Activated CD8-positive, alpha-beta memory T cell treated with anti-CD3 and anti-CD28 coated beads, Interleukin-2, amount 50 U/mL, for 1 hour (primary cell): ENCODE results near the gene OXCT2.
"Not testable (repeated sequence)": the region's sequence is repeated elsewhere in the genome, so short reads cannot be mapped to it uniquely, and the experiment has no call there.

ENCODE experiments used
- DNase-seq: peaks from one replicate; pipeline ENCODE4 v3.0.0-alpha.2; 2020; ENCODE audit errors: extremely low read depth

OXCT2 gene

DNA sequence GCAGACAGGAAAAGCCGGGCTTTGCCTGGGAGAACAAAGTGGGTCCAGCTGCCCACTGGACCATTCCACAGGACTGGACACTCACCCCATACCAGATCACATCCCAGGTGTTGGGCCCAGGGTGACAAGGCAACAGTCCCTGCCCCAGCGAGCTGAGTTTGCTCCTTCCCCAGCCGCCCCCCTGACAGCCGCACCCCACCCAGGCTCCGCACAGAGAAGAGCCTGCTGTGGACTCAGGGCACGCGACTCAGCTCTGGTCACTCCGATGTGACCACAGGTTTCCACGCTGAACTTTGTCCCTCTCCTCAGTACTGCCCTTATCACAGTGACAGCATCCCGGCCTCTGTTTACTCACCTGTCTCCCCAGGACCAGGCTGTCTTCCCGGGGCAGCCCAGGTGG lies 16.3 kb upstream of the OXCT2 start:
- DNase-seq = no peak

DNA sequence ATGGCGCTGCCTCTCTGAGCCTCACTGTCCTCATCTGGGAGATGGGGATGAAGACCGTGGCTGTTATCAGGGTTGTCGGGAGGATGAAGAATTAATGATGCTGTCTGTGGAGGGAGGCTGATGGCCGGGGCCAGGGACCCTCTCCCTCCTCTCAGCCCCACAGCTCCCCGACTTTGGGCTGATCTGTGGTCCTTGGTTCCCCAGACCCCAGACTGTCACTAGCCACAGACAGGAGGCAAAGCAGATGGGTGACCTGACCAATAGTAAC lies 15.9 kb upstream of the OXCT2 start:
- not testable (repeated sequence) for DNase-seq

DNA sequence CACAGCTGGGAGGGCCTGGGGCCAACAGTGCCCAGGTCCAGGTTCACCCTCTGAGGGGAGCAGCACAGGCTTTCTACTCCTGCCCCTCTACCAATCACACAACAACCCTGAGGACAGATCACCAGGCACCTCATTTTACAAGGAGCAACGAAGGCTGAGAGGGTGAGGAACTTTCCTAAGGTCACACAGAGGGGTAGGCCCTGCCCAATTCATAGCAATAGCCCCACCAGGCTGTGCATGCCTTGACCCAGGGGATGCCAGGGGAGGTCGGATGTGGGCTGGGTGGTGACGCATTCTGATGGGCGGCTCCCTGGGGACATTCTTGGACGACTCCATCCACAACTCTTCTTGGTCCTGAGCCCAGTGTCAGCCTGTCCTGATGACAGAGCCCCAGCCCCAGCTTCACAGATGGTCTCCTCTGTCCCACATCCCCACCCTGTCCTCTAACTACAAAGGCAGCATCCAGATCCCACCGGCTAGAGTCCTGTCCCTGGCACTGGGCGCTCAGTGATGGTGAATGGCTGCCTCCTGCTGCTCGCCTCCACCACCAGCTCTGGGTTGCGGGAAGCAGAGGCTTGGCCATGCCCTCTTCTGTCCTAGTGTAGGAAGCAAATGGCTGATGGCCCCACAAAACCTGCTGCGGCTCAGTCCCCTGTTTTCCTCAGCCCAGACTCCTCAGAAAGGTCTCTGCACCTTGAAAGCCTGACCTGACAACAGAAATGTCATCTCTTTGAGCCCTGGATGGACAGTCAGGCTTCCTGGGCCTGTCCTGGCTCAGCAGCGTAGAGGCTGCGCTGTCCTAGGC lies 15.4 kb upstream of the OXCT2 start:
- not testable (repeated sequence) for DNase-seq

DNA sequence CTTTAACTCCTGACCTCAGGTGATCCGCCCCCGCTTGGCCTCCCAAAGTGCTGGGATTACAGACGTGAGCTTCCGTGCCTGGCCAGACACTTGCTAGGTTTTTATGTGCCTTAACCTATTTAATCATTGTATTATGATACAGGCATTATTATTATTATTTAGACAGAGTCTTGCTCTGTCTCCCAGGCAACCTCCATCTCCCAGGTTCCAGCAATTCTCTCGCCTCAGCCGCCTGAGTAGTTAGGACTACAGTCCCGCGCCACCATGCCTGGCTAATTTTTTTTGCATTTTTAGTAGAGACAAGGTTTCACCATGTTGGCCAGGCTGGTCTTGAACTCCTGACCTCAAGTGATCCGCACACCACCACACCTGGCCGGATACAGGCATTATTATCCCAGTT lies 11.5 kb upstream of the OXCT2 start:
- not testable (repeated sequence) for DNase-seq

DNA sequence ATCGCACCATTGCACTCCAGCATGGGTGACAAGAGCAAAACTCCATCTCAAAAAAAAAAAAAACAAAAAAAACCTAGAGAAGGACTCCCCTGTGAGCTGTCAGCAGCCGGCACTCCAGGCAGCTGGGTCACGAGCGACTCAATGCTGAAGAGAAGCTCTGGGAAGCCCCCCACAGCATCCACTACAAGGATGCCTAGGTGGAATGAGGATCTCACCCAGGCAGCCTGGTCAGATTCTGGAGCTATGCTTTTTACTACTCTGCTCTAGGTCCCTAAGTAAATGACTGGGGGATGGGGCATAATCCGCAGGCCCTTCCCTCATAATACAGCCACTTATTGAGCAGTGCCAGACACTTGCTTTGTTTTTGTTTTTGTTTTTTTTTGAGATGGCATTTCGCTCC lies 11.0 kb upstream of the OXCT2 start:
- DNase-seq = no peak

DNA sequence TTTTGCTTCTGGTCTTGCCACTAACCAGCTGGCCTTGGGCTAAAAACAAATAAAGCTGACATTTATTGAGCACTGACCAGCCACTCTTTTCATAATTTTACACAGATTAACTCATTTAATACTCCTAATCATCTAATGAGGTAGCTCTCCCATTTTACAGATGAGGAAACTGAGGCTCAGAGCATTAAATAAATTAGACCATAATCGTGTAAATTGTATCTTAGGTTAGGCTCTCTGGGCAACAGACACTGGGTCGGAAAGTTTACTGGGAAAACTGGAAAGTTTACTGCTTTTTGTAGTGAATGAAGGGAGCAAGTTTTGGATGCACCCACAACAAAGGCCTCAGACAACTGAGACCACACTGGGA lies 10.2 kb upstream of the OXCT2 start:
- DNase-seq = no peak

DNA sequence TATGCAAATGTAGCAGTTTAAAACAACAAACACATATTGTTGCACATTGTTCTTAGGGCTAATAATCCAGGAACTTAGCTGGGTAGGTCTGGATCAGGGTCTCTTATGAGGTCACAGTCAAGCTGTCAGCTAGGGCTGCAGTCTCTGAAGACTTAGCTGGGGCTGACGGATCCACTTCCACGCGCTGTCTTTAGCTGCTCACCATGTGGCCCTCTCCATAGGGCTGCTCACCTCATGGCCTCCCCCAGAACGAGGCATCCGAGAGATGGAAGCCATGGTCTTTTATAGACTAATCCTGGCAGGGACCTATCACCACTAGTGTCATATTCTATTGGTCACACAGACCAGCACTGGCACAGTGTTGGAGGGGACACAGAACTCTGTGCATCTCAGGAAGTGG lies 8.7 kb upstream of the OXCT2 start:
- no peak for DNase-seq

DNA sequence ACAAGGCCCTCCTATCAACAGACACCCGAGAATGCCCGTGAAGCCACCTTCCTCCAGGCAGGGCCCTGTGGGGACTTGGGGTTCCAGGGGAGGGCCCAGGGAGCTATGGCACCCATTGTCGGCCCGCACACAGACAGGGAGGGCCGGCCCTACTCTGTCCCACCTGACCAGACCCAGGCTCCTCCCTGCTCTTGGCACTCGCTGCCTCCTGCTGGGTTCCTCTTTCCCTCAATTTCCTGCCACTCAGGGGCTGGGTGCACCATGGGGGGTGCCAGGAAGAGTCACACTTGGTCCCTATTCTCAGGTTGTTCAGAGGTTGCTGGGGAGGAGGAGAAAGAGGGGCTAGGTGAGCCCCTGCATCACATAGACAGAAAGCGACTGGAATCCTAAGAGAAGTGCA lies 8.0 kb upstream of the OXCT2 start:
- DNase-seq = no peak

DNA sequence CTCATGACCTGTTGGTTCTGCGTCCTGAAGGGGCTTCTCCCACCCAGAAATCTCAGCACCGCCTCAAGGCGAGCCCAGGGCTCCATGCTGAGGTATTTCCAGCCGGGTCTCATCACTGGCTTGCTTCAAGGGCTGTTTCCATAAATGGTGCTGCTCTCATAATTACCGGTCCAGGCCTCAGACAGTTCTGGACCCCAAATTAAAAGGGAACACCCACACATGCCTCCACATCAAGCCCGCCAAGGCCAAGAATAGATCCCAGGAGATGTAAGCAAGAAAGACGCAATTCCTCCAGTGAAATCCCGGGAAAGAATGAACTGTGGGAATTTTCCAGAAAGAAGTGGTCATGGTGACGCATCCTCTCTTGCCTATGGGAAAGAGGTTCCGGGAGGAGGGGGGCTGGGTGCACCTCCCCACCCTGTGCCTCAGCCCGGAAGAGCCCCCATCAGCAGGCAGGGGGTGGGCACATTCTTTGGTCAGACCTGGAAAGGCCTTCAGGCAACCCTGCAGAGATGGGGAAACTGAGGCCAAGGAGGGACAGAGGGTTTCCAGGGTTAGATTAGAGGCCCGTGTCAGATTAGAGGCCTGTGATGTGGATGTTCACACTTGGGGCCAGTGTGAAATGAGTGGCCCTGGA lies 7.4 kb upstream of the OXCT2 start:
- not testable (repeated sequence) for DNase-seq

DNA sequence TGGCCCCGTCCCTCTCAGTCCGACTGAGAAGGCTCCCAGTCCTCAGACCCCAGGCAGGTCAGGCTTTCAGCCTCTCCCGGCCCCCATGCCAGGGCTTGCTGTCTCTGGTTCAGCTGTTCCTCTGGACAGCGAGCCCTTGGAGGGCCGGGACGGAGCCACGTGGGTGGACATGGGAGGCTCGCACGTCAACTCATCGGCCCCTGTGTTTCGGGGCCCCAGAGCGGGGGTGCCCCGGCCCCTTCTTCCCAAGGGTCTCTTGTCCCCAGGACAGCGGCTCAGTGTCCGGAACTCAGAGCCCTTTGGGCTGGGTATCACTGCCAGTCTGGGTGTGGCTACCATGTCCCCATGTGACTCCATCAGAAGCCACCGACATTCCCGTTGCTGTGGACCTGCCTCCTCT lies 6.7 kb upstream of the OXCT2 start:
- DNase-seq = not testable (repeated sequence)

DNA sequence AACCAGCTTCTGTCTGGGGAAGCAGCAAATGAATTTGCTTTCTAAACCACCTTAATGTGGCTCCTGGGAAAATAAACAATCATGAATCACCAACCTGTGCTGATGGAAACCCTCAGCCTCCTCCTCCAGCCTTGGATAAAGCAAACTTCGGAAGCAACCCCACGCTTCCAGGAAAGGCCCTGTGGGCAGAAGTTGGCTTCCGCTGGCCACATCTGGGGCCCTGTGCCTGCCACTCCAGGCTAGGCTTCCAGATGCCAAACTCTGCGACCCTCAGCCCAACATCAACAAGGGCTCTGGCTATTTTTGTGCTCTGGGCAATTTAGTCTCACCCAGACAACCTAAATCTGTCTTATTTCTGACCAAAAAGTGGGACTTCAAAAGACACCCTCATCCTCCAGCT lies 6.2 kb upstream of the OXCT2 start:
- DNase-seq = no peak

DNA sequence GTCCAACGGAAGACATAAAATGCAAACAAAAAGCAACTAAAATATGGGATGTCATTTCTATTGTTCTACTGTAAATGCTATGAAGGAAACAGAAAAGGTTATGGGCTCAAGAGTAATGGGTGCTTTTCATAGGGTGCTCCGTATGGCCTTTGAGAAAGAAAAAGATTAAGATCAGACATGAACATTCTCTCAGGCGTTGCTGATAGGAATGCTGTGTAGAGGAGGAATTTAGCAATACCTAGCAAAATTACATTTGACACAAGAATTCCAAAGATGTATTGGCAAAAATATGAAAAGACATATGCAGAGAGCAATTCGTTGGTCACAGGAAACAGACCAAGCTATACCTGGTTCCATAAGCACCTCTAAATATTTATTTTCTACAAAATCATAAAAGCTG lies 5.7 kb upstream of the OXCT2 start:
- DNase-seq = no peak

DNA sequence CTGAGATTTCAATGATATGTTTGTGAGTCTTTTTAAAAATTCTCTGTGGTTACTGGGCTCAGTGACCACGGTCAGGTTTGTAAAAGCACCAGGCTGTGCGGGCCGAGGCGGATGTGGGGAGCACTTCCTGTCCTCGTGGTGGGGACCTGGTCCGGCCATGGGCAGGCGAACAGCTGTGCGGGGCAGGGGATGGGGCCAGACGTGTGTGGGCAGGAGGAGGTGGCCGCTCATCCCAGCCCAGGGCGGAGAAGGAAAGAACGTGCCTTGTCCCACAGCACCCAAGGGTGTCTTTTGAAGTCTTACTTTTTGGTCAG lies 5.2 kb upstream of the OXCT2 start:
- no peak for DNase-seq

DNA sequence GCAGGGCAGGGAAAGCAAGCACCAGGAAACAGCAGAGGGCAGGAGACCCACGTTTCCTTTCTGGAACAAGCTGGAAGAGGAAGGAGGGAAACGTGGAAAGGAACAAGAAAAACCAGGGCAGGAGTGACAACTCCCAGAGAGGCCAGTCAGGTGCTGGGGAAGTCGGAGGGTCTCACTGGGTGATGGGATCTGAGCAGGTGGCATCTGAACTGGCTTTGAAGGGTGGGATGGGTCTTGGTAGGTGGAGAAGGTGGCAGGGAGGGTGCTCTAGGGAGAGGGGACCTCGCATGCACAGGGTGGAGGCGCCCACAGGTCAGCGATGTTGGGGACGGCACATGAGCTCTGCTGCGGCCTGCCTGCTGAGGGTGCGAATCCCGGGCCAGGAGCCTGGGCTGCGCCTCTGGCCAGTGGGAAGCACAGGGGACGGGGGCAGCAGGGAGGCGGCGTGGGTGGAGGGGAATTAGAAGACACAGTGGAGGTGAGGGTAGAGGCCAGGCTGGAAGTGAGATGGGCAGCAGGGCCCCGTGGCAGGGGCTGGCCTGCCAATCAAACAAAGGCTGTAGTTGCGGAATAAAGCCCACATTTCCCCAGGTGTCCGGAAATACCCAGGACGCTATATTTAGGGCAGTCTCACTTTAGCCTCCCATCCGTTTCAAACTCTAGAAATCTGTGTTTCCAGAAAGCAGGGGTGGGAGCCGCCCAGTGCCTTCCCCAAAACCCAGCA lies 4.7 kb upstream of the OXCT2 start:
- not testable (repeated sequence) for DNase-seq

DNA sequence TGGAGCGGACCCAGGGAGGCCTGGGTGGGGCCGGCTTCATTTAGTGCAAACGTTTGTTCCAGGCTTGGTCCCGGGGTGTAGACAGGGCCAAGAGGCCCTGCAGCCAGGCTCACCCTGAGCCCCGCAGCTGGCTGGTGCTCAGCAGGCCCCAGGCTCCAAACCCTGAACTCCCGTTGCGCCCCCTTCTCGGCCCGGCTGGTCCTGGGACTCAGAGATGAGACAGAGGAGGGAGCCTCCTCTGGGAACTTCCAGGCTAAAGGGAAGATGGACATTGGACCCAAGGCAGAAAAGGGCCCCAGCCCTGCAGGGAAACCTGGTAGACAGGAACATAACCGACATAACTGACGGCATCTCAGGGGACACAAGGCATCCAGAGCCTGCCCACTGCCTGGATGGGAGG lies 4.0 kb upstream of the OXCT2 start:
- not testable (repeated sequence) for DNase-seq

DNA sequence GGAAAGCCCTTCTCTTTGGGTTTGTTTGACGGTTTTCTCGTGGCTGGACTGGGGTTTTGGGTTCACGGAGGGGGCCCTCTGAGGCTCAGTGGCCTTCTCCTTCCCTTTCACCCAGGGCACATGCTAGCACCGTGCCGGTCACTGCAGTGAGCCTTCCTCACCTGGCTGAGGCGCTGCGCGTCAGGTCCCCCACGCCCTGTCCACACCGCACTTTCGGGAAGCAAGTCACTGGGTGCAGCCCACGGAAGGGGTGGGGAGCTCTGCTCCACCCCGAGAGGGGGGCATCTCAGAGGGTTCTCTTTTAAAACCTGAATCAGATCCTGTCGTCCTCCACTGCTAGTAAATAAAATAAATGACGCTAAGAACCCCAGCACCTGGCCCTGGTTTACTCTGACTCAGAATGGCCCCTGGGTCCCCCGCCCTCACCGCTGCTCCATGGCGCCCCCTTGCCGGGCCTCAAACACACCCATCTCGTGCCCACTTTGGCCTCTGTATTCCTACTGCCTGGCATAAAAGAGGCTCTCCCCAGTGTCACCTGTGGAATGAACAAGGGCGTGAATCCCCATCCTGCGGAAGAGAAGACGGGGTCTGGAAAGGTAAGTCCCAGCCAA lies 2.3 kb upstream of the OXCT2 start:
- not testable (repeated sequence) for DNase-seq

DNA sequence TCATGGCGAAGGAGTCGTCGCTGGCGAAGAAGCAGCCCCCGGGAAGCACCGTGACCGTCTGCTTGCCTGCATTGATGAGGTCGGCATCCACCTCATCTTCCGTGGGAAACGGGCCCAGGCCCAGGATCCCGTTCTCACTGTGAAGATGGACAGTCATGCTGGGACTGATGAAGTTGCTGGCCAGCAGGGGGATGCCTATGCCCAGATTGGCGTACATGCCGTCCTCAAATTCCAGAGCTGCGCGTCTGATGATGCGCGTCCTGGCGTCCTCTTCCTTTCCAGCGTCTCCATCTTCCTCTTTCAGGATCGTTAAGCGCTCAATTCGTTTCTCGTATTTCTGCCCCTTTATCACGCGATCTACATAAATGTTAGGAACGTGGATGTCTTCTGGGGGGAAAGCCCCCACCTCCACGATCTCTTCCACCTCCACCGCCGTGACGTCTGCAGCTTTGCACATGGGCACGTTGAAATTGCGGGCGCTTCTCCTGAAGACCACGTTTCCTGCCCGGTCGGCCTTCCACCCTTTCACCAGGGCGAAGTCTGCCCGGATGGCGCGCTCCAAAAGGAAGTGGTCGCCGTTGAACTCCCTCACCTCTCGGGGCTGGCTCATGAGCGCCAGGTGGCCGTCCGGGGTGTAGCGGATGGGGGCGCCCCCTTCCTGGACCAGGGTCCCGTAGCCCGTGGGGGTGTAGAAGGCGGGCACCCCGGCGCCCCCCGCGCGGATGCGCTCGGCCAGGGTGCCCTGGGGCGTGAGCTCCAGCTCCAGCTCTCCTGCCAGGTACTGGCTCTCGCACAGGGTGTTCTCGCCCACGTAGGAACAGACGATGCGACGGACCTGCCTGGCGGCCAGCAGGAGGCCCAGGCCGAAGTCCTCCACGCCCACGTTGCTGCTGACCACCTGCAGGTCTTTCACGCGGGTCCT lies 787 bp downstream of the OXCT2 start:
- not testable (repeated sequence) for DNase-seq

DNA sequence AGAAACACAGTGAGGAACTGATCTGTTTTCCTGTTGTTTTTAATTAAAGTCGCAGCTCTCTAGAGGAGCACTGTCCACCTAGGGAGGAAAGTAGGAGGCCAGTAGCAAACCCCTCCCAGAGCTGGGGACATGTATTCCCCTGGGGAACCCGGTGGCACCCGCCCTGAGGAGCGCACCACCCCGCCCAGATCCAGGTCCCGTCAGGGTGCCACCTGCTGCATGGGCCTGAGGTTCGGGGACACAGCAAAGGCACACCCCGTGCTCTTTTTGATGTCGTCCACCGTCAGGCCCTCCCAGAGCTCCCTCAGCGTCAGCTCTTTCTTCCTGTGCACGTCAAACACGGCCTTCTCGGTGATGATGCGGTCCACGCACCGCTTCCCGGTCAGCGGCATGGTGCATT lies 1.6 kb downstream of the OXCT2 start:
- not testable (repeated sequence) for DNase-seq

DNA sequence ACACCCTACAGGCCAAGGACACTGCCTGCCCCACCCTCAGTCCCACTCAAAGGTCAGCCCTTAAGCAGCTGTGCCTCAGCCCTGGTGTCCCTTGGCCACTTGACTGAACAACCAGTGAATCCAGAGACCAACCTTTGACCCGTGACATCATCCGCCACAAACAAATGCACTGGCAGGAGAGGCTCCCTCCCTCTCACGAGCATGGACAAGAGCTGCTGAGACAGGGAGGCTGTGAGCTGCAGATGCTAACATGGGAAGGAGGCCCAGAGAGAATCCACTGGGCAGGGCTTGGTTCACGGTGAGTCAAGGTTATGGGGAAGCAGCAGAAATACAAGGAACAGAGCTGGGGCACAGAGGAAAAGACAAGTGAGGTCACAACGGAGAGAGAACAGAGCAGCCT lies 4.7 kb downstream of the OXCT2 start:
- not testable (repeated sequence) for DNase-seq

DNA sequence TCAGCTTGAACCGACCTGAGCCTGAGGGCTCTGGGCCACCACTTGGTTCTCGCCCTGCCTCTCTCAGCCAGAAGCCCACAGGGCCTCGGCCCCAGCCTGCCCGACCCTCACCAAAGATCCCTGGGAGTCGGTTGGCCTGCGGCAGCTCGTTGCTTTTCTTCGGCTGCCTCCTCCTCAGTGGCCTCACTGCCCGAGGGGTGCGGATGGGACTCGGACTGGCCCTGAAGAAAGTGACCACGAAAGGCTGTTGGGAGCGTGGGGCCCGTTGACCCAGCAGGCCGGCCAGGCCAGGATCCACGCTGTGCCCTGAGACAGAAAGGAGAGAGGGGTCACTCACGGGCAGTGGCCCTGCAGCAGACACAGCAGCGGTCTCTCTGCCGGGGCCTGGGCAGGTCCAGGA lies 6.6 kb downstream of the OXCT2 start:
- DNase-seq = not testable (repeated sequence)

DNA sequence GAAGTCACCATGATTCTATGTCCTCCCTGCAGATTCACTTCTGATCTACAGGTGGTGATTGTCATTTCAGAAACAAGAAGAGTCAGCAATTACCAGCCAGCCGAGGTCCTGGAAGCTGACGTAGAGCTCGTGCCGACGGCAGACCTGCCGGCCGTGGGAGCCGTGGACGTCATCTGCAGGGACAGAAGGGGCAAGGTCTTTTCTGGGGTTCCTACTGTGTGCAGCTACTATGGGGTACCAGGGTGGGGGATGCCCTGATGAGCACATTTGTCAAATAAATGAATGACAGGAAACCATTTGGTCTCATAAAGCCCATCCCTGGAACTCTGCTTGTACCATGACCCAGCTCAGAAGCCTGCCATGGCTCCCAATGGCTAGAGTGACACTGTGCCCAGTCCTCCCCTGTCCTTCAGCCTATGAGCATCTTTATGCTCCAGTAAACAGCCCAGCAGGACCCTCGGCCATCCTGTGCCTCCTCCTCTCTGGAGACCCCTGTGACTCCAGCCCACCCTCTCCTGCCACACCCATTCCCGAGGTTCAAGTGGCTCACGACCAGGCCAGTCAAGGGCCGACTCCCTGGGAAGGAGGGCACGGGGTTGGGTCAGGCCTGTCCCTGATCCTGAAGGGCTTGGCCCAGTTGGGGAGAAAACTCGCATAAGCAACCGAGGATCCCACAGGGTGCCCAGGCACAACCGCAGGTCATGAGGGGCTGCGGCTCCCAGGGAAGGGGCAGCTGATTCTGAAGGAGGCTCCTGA lies 7.4 kb downstream of the OXCT2 start:
- not testable (repeated sequence) for DNase-seq
